ENCODE data around the gene JMJD7.

JMJD7 gene

DNA sequence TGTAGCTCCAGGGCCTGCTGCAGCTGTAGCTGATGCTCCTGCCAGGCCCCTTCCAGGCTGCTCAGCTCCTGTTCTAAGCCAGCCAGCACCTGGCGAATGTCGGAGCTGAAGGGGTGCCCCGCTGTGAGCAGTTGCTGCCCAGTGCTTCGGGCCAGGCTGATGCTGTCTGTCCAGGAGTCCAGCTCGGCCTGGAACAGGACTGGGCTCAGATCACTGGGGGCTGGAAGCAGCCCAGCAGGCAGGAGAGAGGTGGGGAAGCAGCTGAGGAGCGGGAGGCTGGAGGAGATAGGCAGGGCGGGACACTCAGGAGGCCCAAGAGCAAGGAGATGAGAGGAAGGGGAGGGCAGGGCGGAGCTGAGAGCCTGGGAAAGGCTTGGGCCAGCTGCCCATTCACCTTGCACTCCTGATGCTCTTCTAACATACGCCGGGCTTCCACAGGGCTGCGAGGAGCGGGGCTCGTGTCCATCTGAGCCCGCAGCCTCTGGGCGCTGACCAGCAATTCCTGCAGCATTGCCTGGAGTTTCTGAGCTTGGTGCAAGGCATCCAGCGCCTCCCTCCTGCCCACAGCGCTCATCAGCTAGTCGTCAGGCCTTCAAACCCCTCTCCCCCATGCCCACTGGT lies 34.0 kb downstream of the JMJD7 start:
- Histone ChIP-seq H3K4me3 (ENCODE audit: low read length) (no peak overlapping the region), H3K27ac (ENCODE audit: low read depth, low read length) (no peak overlapping the region), H4K20me1 (ENCODE audit: control insufficient read depth, insufficient read depth, low read depth, low read length) (no peaks in the 10 kb centered on the region), H3K79me2 (ENCODE audit: control insufficient read depth, low read length) (no peaks in the 10 kb centered on the region), H3F3A (ENCODE audit: control insufficient read depth, insufficient read depth) (no peaks in the 10 kb centered on the region), H3K4me2 (ENCODE audit: low read length) (no peak overlapping the region), H3K9me3 (ENCODE audit: control insufficient read depth, insufficient read depth, low read length) (no peaks in the 10 kb centered on the region), H3K9me2 (replicated peaks; ENCODE audit: control insufficient read depth, low read length) (no peaks in the 10 kb centered on the region), H3K27me3 (ENCODE audit: control insufficient read depth, low read length) (no peaks in the 10 kb centered on the region), H3K36me3 (ENCODE audit: control insufficient read depth, low read length) (no peaks in the 10 kb centered on the region), H3K4me1 (ENCODE audit: control insufficient read depth, low read length) (no peaks in the 10 kb centered on the region)
- TF ChIP-seq EZH2phosphoT487 (IDR thresholded peaks at IDR 0.05; ENCODE audit: borderline replicate concordance, low read length), result no peak
- TF ChIP-seq, protein P1, sequence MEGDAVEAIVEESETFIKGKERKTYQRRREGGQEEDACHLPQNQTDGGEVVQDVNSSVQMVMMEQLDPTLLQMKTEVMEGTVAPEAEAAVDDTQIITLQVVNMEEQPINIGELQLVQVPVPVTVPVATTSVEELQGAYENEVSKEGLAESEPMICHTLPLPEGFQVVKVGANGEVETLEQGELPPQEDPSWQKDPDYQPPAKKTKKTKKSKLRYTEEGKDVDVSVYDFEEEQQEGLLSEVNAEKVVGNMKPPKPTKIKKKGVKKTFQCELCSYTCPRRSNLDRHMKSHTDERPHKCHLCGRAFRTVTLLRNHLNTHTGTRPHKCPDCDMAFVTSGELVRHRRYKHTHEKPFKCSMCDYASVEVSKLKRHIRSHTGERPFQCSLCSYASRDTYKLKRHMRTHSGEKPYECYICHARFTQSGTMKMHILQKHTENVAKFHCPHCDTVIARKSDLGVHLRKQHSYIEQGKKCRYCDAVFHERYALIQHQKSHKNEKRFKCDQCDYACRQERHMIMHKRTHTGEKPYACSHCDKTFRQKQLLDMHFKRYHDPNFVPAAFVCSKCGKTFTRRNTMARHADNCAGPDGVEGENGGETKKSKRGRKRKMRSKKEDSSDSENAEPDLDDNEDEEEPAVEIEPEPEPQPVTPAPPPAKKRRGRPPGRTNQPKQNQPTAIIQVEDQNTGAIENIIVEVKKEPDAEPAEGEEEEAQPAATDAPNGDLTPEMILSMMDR (IDR thresholded peaks at IDR 0.05; ENCODE audit: low read depth, low read length, poor library complexity, severe bottlenecking), result no peak

DNA sequence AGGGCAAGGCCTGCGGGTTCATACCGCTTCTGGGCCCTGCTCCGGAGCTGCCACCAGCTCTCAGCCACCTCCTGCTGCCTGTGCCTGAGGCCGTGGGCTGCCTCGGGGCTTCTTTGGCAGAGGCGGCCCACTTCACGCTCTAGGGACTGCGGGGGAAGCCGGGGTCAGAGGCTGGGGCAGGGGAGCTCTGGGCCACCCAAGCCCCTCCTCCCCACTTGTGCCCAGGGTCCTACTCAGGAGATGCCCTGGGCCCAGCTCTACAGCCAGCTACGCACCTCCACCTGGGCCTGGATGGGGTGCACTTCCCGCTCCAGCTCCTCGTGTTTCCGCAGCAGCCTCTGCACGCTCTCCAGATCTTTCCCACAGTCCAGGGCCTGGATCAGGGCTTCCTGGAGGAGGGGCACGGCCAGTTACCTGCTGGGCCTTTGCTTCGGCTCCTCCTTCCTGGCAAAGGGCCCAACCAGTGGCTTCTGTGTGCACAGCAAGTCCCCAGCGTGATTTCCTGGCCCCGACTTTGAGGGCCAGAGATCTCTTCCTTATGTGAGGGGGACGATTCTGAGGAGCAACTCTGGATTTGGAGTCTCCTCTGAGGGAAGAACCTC lies 34.7 kb downstream of the JMJD7 start:
- Histone ChIP-seq H3K9me2 (replicated peaks; ENCODE audit: control insufficient read depth, low read length) (no peaks in the 10 kb centered on the region), H3K9me3 (ENCODE audit: control insufficient read depth, insufficient read depth, low read length) (no peaks in the 10 kb centered on the region), H3K27ac (ENCODE audit: low read depth, low read length) (no peak overlapping the region), H3K4me2 (ENCODE audit: low read length) (no peak overlapping the region), H3F3A (ENCODE audit: control insufficient read depth, insufficient read depth) (no peaks in the 10 kb centered on the region), H3K4me1 (ENCODE audit: control insufficient read depth, low read length) (no peaks in the 10 kb centered on the region), H3K27me3 (ENCODE audit: control insufficient read depth, low read length) (no peaks in the 10 kb centered on the region), H3K79me2 (ENCODE audit: control insufficient read depth, low read length) (no peaks in the 10 kb centered on the region), H3K36me3 (ENCODE audit: control insufficient read depth, low read length) (no peaks in the 10 kb centered on the region), H3K4me3 (ENCODE audit: low read length) (no peak overlapping the region), H4K20me1 (ENCODE audit: control insufficient read depth, insufficient read depth, low read depth, low read length) (no peaks in the 10 kb centered on the region)
- TF ChIP-seq EZH2phosphoT487 (IDR thresholded peaks at IDR 0.05; ENCODE audit: borderline replicate concordance, low read length), result no peak
- TF ChIP-seq, protein P1 (IDR thresholded peaks at IDR 0.05; ENCODE audit: low read depth, low read length, poor library complexity, severe bottlenecking), result no peak

GRCh38 chr15:41865490-41866055 lies 37.7 kb downstream of the JMJD7 start:
- TF ChIP-seq, protein P1 (IDR thresholded peaks at IDR 0.05; ENCODE audit: low read depth, low read length, poor library complexity, severe bottlenecking), result no peak
- no peak for TF ChIP-seq EZH2phosphoT487 (IDR thresholded peaks at IDR 0.05; ENCODE audit: borderline replicate concordance, low read length)
- Histone ChIP-seq H3K27me3 (ENCODE audit: control insufficient read depth, low read length) (no peaks in the 10 kb centered on the region), H3K4me2 (ENCODE audit: low read length) (no peak overlapping the region), H4K20me1 (ENCODE audit: control insufficient read depth, insufficient read depth, low read depth, low read length) (no peaks in the 10 kb centered on the region), H3K27ac (ENCODE audit: low read depth, low read length) (no peak overlapping the region), H3K9me3 (ENCODE audit: control insufficient read depth, insufficient read depth, low read length) (no peaks in the 10 kb centered on the region), H3F3A (ENCODE audit: control insufficient read depth, insufficient read depth) (no peaks in the 10 kb centered on the region), H3K36me3 (ENCODE audit: control insufficient read depth, low read length) (no peaks in the 10 kb centered on the region), H3K4me3 (ENCODE audit: low read length) (no peak overlapping the region), H3K79me2 (ENCODE audit: control insufficient read depth, low read length) (no peaks in the 10 kb centered on the region), H3K4me1 (ENCODE audit: control insufficient read depth, low read length) (no peaks in the 10 kb centered on the region), H3K9me2 (replicated peaks; ENCODE audit: control insufficient read depth, low read length) (no peaks in the 10 kb centered on the region)

All from DOHH2 (cell line).